K562 (cell line): ENCODE results near the gene ZNF865. TPM values are rescaled to one million over a fixed set of nuclear protein-coding genes. Genes with fewer than 3 reads are reported as not detected.

Source experiments
- FOXP1 ChIP-seq: sonication (generic); formaldehyde crosslinking; IDR thresholded peaks from 2 replicates; pipeline ENCODE4 v1.8.0; 2022; ENCODE audit warnings: mild to moderate bottlenecking, missing genetic modification reagents
- JUN ChIP-seq, 2 experiments: sonication (generic) in 1 of 2; formaldehyde crosslinking in 1 of 2; IDR thresholded peaks; 2 replicates each; pipeline versions ENCODE4 v1.6.1 to v1.8.0; 2012 to 2022; ENCODE audit warnings: borderline replicate concordance in 2 of 2, mild to moderate bottlenecking in 2 of 2, improper control_type of control experiment in 1 of 2, low read depth in 1 of 2, low read length in 1 of 2, missing genetic modification reagents in 1 of 2
- RERE ChIP-seq: sonication (generic); formaldehyde crosslinking; IDR thresholded peaks from 2 replicates; pipeline ENCODE4 v1.8.0; 2023; ENCODE audit warnings: missing genetic modification reagents, mild to moderate bottlenecking, borderline replicate concordance
- THRA ChIP-seq: fragments of 450-650 bp; IDR thresholded peaks from 2 replicates; pipeline ENCODE4 v1.6.1; 2017; ENCODE audit warnings: mild to moderate bottlenecking, moderate library complexity
- U2AF2 ChIP-seq: fragments of 200-400 bp; formaldehyde crosslinking; optimal IDR thresholded peaks from 2 replicates; pipeline ENCODE3; 2017; ENCODE audit warnings: low read depth, mild to moderate bottlenecking, low read length
- ZNF282 ChIP-seq: sonication (generic); formaldehyde crosslinking; IDR thresholded peaks from 2 replicates; pipeline ENCODE4 v1.8.1; 2023; ENCODE audit warnings: missing genetic modification reagents
- polyA plus RNA-seq, 8 experiments: library from polyadenylated mRNA; depleted of rRNA in 4 of 8; stranded (reverse) in 5 of 8; unstranded in 3 of 8; fragments of >200 nt; fragmentation: Nextera tagmentation in 2 of 8; fragmentation: Illumina TruSeq in 1 of 8; extraction: Ambion mirVana in 2 of 8; extraction: Trizol in 1 of 8; gene quantifications; 2 replicates each; pipeline versions ENCODE4 v1.2.1 to v1.2.3, GENCODE V29; 2011 to 2014; ENCODE audit warnings: inconsistent platforms in 1 of 8, missing spikeins in 1 of 8
- total RNA-seq, 7 experiments: library from RNA; depleted of rRNA in 6 of 7; stranded (reverse); fragments of >200 nt in 6 of 7; fragmentation: Illumina TruSeq in 2 of 7; extraction: Trizol in 2 of 7; gene quantifications; 2 replicates each; pipeline versions ENCODE4 v1.2.1 to v1.2.3, GENCODE V29; 2011 to 2021; ENCODE audit warnings: low replicate concordance in 1 of 7

ZNF865 gene
- total and polyA plus RNA-seq, 9 of the 15 experiments (the other 6 are each of a cell fraction or from before 2014, with no cell fraction given) = 0.40 to 18.8 (median 1.6) TPM; not detected in 2

- no peak for TF ChIP-seq THRA
- TF ChIP-seq JUN (IDR thresholded peaks at IDR 0.05; ENCODE audit: borderline replicate concordance, low read depth, low read length) = no peak
- no peak for TF ChIP-seq JUN (CRISPR knock-in tag; IDR thresholded peaks at IDR 0.05; ENCODE audit: borderline replicate concordance)
- TF ChIP-seq U2AF2 = no peak
- TF ChIP-seq FOXP1 (CRISPR knock-in tag) = no peak
- no peak for TF ChIP-seq RERE (CRISPR knock-in tag)
- no peak for TF ChIP-seq ZNF282 (CRISPR knock-in tag)
Measured at GRCh38 chr19:55609326-55609725, 3.9 kb downstream of the ZNF865 start (continued).
